ENCODE data around the gene QKI.
A peak's percentile ranks its signal among the peaks of the same experiment; 100 is the strongest.

QKI gene

GRCh38 chr6:163415620-163416556 is 1.4 kb downstream of the QKI start:
- in situ Hi-C loops (cut with HindIII; ENCODE audit: low sequenced_read_pairs), result loop anchor here (10.0 kb wide), 1 partner anchor 561 kb away; no protein-coding TSS in a partner anchor
- H3K4me3 ChIP-seq (ENCODE audit: low read depth, low read length), result peak overlapping the region; percentile 77

GRCh38 chr6:163416557-163417253 is 2.2 kb downstream of the QKI start:
- H3K4me3 ChIP-seq (ENCODE audit: low read depth, low read length), result peak overlapping the region; percentile 77
- in situ Hi-C loops (cut with HindIII; ENCODE audit: low sequenced_read_pairs), result loop anchor here (10.0 kb wide), 1 partner anchor 562 kb away; no protein-coding TSS in a partner anchor
- peak; percentile 87 for DNase-seq (ENCODE audit: low read depth)
- peak; percentile 51 for TF ChIP-seq CTCF (IDR thresholded peaks at IDR 0.05; ENCODE audit: low read depth, low read length, missing control alignments)

More at GRCh38 chr6:163415620-163416556, 1.4 kb downstream of the QKI start:
- DNase-seq (ENCODE audit: low read depth), result no peak
- TF ChIP-seq CTCF (IDR thresholded peaks at IDR 0.05; ENCODE audit: low read depth, low read length, missing control alignments), result no peak

GRCh38 chr6:163417595-163417994 is 3.1 kb downstream of the QKI start:
- no peak for TF ChIP-seq CTCF (IDR thresholded peaks at IDR 0.05; ENCODE audit: low read depth, low read length, missing control alignments)
- H3K4me3 ChIP-seq (ENCODE audit: low read depth, low read length), result peak overlapping the region; percentile 77
- DNase-seq (ENCODE audit: low read depth), result no peak
- in situ Hi-C loops (cut with HindIII; ENCODE audit: low sequenced_read_pairs), result loop anchor here (10.0 kb wide), 1 partner anchor 563 kb away; no protein-coding TSS in a partner anchor

- in situ Hi-C loops (cut with HindIII; ENCODE audit: low sequenced_read_pairs), result loop anchor here (10.0 kb wide), 1 partner anchor 564 kb away; no protein-coding TSS in a partner anchor
- H3K4me3 ChIP-seq (ENCODE audit: low read depth, low read length), result peak overlapping the region; percentile 77
- no peak for TF ChIP-seq CTCF (IDR thresholded peaks at IDR 0.05; ENCODE audit: low read depth, low read length, missing control alignments)
- no peak for DNase-seq (ENCODE audit: low read depth)
Measured at GRCh38 chr6:163418311-163419029, 4.0 kb downstream of the QKI start.

GRCh38 chr6:163419413-163420288 is 5.1 kb downstream of the QKI start:
- in situ Hi-C loops (cut with HindIII; ENCODE audit: low sequenced_read_pairs), result loop anchor here (10.0 kb wide), 1 partner anchor 565 kb away; no protein-coding TSS in a partner anchor

More at GRCh38 chr6:163419413-163420288, 5.1 kb downstream of the QKI start:
- no peak for DNase-seq (ENCODE audit: low read depth)
- H3K4me3 ChIP-seq (ENCODE audit: low read depth, low read length), result peak overlapping the region; percentile 77
- no peak for TF ChIP-seq CTCF (IDR thresholded peaks at IDR 0.05; ENCODE audit: low read depth, low read length, missing control alignments)

Measured in astrocyte of the cerebellum (primary cell).